HEK293 (cell line): ENCODE results near the gene SLC17A9.

Experiments used
- CTCF ChIA-PET: fragments of 350-600 bp; formaldehyde crosslinking; extraction: SDS; loops from one replicate; lab custom pipeline; 2021; ENCODE audit warnings: antibody characterized with exemption; lab: Yijun Ruan, JAX
- POLR2A ChIA-PET: fragments of 300-600 bp; formaldehyde crosslinking; extraction: SDS; loops from one replicate; lab custom pipeline; 2020; ENCODE audit warnings: antibody characterized with exemption, inconsistent platforms; lab: Yijun Ruan, JAX
- H3K27ac ChIP-seq: fragments of 200-500 bp; sonication (Bioruptor generic); 2 replicates; pipeline ENCODE4 v1.5.1; 2014; ENCODE audit warnings: low read depth, low read length, control low read depth, inconsistent platforms; ENCODE audit errors: extremely low read depth
- H3K36me3 ChIP-seq, 2 experiments: fragments of 200-500 bp in 1 of 2; sonication (Bioruptor generic) in 1 of 2; 1 replicate in 1 of 2; 2 replicates in 1 of 2; pipeline ENCODE4 v1.5.1; 2014 to 2017; ENCODE audit warnings: inconsistent platforms in 2 of 2, low read length in 2 of 2; ENCODE audit not compliant: control insufficient read depth in 2 of 2, insufficient read depth in 1 of 2
- H3K4me1 ChIP-seq: fragments of 200-500 bp; sonication (Bioruptor generic); 2 replicates; pipeline ENCODE4 v1.5.1; 2014; ENCODE audit warnings: mild to moderate bottlenecking, low read length, inconsistent platforms; ENCODE audit not compliant: control insufficient read depth, insufficient read depth
- H3K4me3 ChIP-seq: 2 replicates; pipeline ENCODE4 v1.5.1; 2011; ENCODE audit warnings: low read depth, mild to moderate bottlenecking, control low read depth, low read length, moderate library complexity
- H3K9me3 ChIP-seq: fragments of 200-500 bp; sonication (Bioruptor generic); 2 replicates; pipeline ENCODE4 v1.5.1; 2014; ENCODE audit warnings: low read depth, low read length, inconsistent platforms; ENCODE audit not compliant: control insufficient read depth, insufficient read depth
- EGR2 ChIP-seq: fragments of 450-650 bp; formaldehyde crosslinking; IDR thresholded peaks from 2 replicates; pipeline ENCODE4 v1.5.1; 2016; ENCODE audit warnings: low read depth, missing biosample characterization, missing genetic modification characterization
- GFI1B ChIP-seq: fragments of 450-650 bp; formaldehyde crosslinking; IDR thresholded peaks from 2 replicates; pipeline ENCODE4 v1.5.1; 2016; ENCODE audit warnings: missing biosample characterization, missing genetic modification characterization
- GLIS1 ChIP-seq: fragments of 450-650 bp; formaldehyde crosslinking; IDR thresholded peaks from 2 replicates; pipeline ENCODE4 v1.5.1; 2016; ENCODE audit warnings: missing biosample characterization, missing genetic modification characterization
- GLIS2 ChIP-seq: fragments of 450-650 bp; formaldehyde crosslinking; IDR thresholded peaks from 2 replicates; pipeline ENCODE4 v1.5.1; 2016; ENCODE audit warnings: missing biosample characterization, missing genetic modification characterization
- SCRT2 ChIP-seq: fragments of 450-650 bp; formaldehyde crosslinking; IDR thresholded peaks from 2 replicates; pipeline ENCODE4 v1.5.1; 2016; ENCODE audit warnings: missing biosample characterization, missing genetic modification characterization
- SP2 ChIP-seq: fragments of 450-650 bp; formaldehyde crosslinking; IDR thresholded peaks from 2 replicates; pipeline ENCODE4 v1.5.1; 2016; ENCODE audit warnings: missing biosample characterization, missing genetic modification characterization
- TCF7L2 ChIP-seq: IDR thresholded peaks from 2 replicates; pipeline ENCODE4 v1.6.1; 2011; ENCODE audit warnings: low read depth, mild to moderate bottlenecking, inconsistent platforms, low read length, moderate library complexity, borderline replicate concordance
- ZBTB17 ChIP-seq: fragments of 450-650 bp; formaldehyde crosslinking; IDR thresholded peaks from 2 replicates; pipeline ENCODE4 v1.5.1; 2016; ENCODE audit warnings: missing biosample characterization, missing genetic modification characterization
- ZBTB8A ChIP-seq: fragments of 450-650 bp; formaldehyde crosslinking; IDR thresholded peaks from 2 replicates; pipeline ENCODE4 v1.5.1; 2016; ENCODE audit warnings: missing biosample characterization, missing genetic modification characterization
- ZEB2 ChIP-seq: fragments of 450-650 bp; formaldehyde crosslinking; IDR thresholded peaks from 2 replicates; pipeline ENCODE4 v1.5.1; 2016; ENCODE audit warnings: missing biosample characterization, missing genetic modification characterization
- ZNF155 ChIP-seq: fragments of 450-650 bp; formaldehyde crosslinking; IDR thresholded peaks from 2 replicates; pipeline ENCODE4 v1.5.1; 2016; ENCODE audit warnings: missing biosample characterization, missing genetic modification characterization
- ZNF274 ChIP-seq, 2 experiments: fragments of 200-500 bp in 1 of 2; fragments of 450-650 bp in 1 of 2; sonication (Bioruptor generic) in 1 of 2; formaldehyde crosslinking in 1 of 2; IDR thresholded peaks; 2 replicates each; pipeline versions ENCODE4 v1.5.1 to v1.6.1; 2014 to 2016; ENCODE audit warnings: borderline replicate concordance in 1 of 2, inconsistent platforms in 1 of 2, low read length in 1 of 2, missing biosample characterization in 1 of 2, missing genetic modification characterization in 1 of 2
- ZNF335 ChIP-seq: fragments of 450-650 bp; formaldehyde crosslinking; conservative IDR thresholded peaks from 2 replicates; pipeline ENCODE4 v1.5.1; 2016; ENCODE audit warnings: missing biosample characterization, missing genetic modification characterization
- ZNF558 ChIP-seq: fragments of 450-650 bp; formaldehyde crosslinking; IDR thresholded peaks from 2 replicates; pipeline ENCODE4 v1.5.1; 2016; ENCODE audit warnings: missing biosample characterization, missing genetic modification characterization
- ZNF560 ChIP-seq: fragments of 450-650 bp; formaldehyde crosslinking; IDR thresholded peaks from 2 replicates; pipeline ENCODE4 v1.5.1; 2017; ENCODE audit warnings: missing biosample characterization, missing genetic modification characterization, borderline replicate concordance
- ZNF600 ChIP-seq: fragments of 450-650 bp; formaldehyde crosslinking; IDR thresholded peaks from 2 replicates; pipeline ENCODE4 v1.5.1; 2016; ENCODE audit warnings: missing biosample characterization, missing genetic modification characterization
- ZNF629 ChIP-seq: fragments of 450-650 bp; formaldehyde crosslinking; IDR thresholded peaks from 2 replicates; pipeline ENCODE4 v1.5.1; 2017; ENCODE audit warnings: missing biosample characterization, missing genetic modification characterization
- ZNF768 ChIP-seq: fragments of 450-650 bp; formaldehyde crosslinking; IDR thresholded peaks from 2 replicates; pipeline ENCODE4 v1.5.1; 2018; ENCODE audit warnings: missing biosample characterization, mild to moderate bottlenecking, missing genetic modification characterization
- ZNF785 ChIP-seq: fragments of 450-650 bp; formaldehyde crosslinking; IDR thresholded peaks from 2 replicates; pipeline ENCODE4 v1.5.1; 2016; ENCODE audit warnings: missing biosample characterization, missing genetic modification characterization
- ZNF837 ChIP-seq: fragments of 450-650 bp; formaldehyde crosslinking; IDR thresholded peaks from 2 replicates; pipeline ENCODE4 v1.5.1; 2016; ENCODE audit warnings: missing biosample characterization, missing genetic modification characterization
- TF ChIP-seq, protein P1 (sequence below): IDR thresholded peaks from 2 replicates; pipeline ENCODE4 v1.6.1; 2011; ENCODE audit warnings: mild to moderate bottlenecking, low read depth, low read length, borderline replicate concordance
- TF ChIP-seq, protein P2 (sequence below): fragments of 450-650 bp; formaldehyde crosslinking; IDR thresholded peaks from 2 replicates; pipeline ENCODE4 v1.5.1; 2016; ENCODE audit warnings: missing biosample characterization, missing genetic modification characterization
- TF ChIP-seq, protein P3 (sequence below): fragments of 450-650 bp; formaldehyde crosslinking; optimal IDR thresholded peaks from 2 replicates; pipeline ENCODE3; 2016; ENCODE audit warnings: missing biosample characterization, mild to moderate bottlenecking, missing genetic modification characterization

SLC17A9 gene

DNA sequence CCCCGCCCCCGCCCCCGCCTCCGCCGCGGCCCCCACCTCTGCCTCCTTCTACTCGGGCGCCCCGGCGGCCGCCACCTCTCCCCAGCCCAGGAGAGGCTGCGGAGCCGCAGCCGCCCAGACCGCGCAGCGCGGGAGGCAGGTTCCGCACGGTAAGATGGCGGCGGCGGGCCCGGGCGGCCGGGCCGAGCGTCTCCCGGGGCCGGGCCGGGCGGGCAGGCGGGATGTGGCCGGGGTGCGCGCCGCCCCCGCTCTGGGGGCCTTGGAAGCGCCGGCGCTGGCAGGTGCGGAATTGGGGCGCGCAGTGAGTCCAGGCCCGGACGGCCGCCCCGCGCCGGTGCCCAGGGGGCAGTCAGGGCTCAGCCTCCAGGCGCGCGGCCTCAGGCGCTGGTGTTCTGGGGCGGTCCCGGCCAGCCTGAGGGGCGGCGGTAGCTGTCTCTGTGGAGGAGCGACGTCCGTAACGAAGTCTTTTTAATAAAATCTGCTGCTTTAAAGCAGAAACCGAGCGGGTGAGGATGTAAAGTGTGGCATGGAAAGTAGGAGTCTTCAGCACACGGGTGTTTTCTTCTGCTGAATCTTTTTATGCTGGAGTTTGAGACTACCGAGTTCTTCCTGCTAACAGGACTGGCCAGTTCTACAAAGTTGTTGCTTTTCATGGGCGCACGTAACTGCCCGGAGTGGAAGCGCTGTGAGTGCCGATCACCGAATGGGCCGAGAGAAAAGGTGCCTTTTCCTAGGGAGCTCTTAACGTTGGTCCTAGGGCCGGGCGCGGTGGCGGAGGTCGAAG, 14.2 kb upstream of the SLC17A9 start, which contains the start of gene GID8:
TSS of gene GID8 (plus strand) at position 43 of the 784 bp plus-strand sequence. CDS start 3,356 bp downstream, outside the sequence.
- ChIA-PET CTCF (interaction anchor here (0.7 to 1.6 kb wide), 6 partner anchors 9 to 71 kb away, joined by 3 to 12 read pairs (median 4); partner anchors contain the start of gene DIDO1), POLR2A (interaction anchor here (0.6 to 2.2 kb wide), 8 partner anchors 10 to 76 kb away, joined by 3 to 13 read pairs (median 3); partner anchors contain the start of gene DIDO1)
- H3K4me1 ChIP-seq, result peaks cover 9% of the 10 kb centered on the region; the same call in 1 of the 2 replicates
- H3K27ac ChIP-seq, result peak within 1 kb of the TSS; percentile 88
- H3K9me3 ChIP-seq, result no peaks in the 10 kb centered on the region
- peaks cover 4 to 54% of the 10 kb centered on the region in 2 experiments for H3K36me3 ChIP-seq
- TF ChIP-seq, protein P1, sequence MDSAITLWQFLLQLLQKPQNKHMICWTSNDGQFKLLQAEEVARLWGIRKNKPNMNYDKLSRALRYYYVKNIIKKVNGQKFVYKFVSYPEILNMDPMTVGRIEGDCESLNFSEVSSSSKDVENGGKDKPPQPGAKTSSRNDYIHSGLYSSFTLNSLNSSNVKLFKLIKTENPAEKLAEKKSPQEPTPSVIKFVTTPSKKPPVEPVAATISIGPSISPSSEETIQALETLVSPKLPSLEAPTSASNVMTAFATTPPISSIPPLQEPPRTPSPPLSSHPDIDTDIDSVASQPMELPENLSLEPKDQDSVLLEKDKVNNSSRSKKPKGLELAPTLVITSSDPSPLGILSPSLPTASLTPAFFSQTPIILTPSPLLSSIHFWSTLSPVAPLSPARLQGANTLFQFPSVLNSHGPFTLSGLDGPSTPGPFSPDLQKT, result no peak
- TF ChIP-seq ZNF837 (no peak), ZNF785 (tag by site-specific recombination) (no peak), TCF7L2 (no peak), ZEB2 (tag by site-specific recombination) (0 out of 2 replicates have a peak, but pooled peaks have one; percentile 21), ZNF600 (tag by site-specific recombination) (peak; percentile 78; the same call in 1 of the 2 replicates), SP2 (tag by site-specific recombination) (0 out of 2 replicates have a peak, but pooled peaks have one; percentile 15), ZNF560 (tag by site-specific recombination) (no peak), GLIS2 (tag by site-specific recombination) (0 out of 2 replicates have a peak, but pooled peaks have one; percentile 33), GFI1B (no peak), EGR2 (tag by site-specific recombination) (peak; percentile 57), ZNF274 (IDR thresholded peaks at IDR 0.05; ENCODE audit: low read length) (no peak), ZNF274 (tag by site-specific recombination; IDR thresholded peaks at IDR 0.05; ENCODE audit: borderline replicate concordance) (no peak), ZNF335 (tag by site-specific recombination) (peak; percentile 83), ZBTB8A (tag by site-specific recombination) (peak; percentile 39), ZNF558 (tag by site-specific recombination) (no peak), ZNF768 (tag by site-specific recombination) (no peak), ZNF629 (no peak), ZNF155 (tag by site-specific recombination) (no peak), GLIS1 (tag by site-specific recombination) (0 out of 2 replicates have a peak, but pooled peaks have one; percentile 2), ZBTB17 (peak; percentile 98), SCRT2 (tag by site-specific recombination) (peak; percentile 11; the same call in 1 of the 2 replicates)
- TF ChIP-seq, protein P2, sequence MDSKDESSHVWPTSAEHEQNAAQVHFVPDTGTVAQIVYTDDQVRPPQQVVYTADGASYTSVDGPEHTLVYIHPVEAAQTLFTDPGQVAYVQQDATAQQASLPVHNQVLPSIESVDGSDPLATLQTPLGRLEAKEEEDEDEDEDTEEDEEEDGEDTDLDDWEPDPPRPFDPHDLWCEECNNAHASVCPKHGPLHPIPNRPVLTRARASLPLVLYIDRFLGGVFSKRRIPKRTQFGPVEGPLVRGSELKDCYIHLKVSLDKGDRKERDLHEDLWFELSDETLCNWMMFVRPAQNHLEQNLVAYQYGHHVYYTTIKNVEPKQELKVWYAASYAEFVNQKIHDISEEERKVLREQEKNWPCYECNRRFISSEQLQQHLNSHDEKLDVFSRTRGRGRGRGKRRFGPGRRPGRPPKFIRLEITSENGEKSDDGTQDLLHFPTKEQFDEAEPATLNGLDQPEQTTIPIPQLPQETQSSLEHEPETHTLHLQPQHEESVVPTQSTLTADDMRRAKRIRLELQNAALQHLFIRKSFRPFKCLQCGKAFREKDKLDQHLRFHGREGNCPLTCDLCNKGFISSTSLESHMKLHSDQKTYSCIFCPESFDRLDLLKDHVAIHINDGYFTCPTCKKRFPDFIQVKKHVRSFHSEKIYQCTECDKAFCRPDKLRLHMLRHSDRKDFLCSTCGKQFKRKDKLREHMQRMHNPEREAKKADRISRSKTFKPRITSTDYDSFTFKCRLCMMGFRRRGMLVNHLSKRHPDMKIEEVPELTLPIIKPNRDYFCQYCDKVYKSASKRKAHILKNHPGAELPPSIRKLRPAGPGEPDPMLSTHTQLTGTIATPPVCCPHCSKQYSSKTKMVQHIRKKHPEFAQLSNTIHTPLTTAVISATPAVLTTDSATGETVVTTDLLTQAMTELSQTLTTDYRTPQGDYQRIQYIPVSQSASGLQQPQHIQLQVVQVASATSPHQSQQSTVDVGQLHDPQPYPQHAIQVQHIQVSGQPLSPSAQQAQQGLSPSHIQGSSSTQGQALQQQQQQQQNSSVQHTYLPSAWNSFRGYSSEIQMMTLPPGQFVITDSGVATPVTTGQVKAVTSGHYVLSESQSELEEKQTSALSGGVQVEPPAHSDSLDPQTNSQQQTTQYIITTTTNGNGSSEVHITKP (tag by site-specific recombination), result peak; percentile 28; the same call in 1 of the 2 replicates
- TF ChIP-seq, protein P3, sequence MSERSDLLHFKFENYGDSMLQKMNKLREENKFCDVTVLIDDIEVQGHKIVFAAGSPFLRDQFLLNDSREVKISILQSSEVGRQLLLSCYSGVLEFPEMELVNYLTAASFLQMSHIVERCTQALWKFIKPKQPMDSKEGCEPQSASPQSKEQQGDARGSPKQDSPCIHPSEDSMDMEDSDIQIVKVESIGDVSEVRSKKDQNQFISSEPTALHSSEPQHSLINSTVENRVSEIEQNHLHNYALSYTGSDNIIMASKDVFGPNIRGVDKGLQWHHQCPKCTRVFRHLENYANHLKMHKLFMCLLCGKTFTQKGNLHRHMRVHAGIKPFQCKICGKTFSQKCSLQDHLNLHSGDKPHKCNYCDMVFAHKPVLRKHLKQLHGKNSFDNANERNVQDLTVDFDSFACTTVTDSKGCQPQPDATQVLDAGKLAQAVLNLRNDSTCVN (tag by site-specific recombination), result peak; percentile 21
- peak within 1 kb of the TSS; percentile 88 for H3K4me3 ChIP-seq
